RWPE1 (cell line): ENCODE measurements around the gene RCL1.

Experiments
- CTCF ChIA-PET: fragments of 350-600 bp; sonication (Branson Sonifier 250); formaldehyde crosslinking; extraction: SDS; loops from one replicate; lab custom pipeline; 2021; lab: Yijun Ruan, JAX
- POLR2A ChIA-PET: fragments of 400-600 bp; formaldehyde crosslinking; extraction: SDS; loops from one replicate; lab custom pipeline; 2020; ENCODE audit warnings: antibody characterized with exemption; ENCODE audit not compliant: low non-redundant PET; lab: Yijun Ruan, JAX
- DNase-seq: peaks from one replicate; pipeline ENCODE4 v3.0.0; 2012; ENCODE audit warnings: low spot score
- H3K27ac ChIP-seq: fragments of 450-650 bp; 2 replicates; pipeline ENCODE4 v1.5.1; 2017
- TF ChIP-seq, protein P1 (sequence below): fragments of 450-650 bp; conservative IDR thresholded peaks from 2 replicates; pipeline ENCODE4 v1.5.1; 2017; ENCODE audit warnings: low read depth, mild to moderate bottlenecking

Gene RCL1

GRCh38 chr9:4799033-4799430 lies 6.3 kb downstream of the RCL1 start:
- TF ChIP-seq, protein P1, sequence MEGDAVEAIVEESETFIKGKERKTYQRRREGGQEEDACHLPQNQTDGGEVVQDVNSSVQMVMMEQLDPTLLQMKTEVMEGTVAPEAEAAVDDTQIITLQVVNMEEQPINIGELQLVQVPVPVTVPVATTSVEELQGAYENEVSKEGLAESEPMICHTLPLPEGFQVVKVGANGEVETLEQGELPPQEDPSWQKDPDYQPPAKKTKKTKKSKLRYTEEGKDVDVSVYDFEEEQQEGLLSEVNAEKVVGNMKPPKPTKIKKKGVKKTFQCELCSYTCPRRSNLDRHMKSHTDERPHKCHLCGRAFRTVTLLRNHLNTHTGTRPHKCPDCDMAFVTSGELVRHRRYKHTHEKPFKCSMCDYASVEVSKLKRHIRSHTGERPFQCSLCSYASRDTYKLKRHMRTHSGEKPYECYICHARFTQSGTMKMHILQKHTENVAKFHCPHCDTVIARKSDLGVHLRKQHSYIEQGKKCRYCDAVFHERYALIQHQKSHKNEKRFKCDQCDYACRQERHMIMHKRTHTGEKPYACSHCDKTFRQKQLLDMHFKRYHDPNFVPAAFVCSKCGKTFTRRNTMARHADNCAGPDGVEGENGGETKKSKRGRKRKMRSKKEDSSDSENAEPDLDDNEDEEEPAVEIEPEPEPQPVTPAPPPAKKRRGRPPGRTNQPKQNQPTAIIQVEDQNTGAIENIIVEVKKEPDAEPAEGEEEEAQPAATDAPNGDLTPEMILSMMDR: no peak
- H3K27ac ChIP-seq: no peak overlapping the region
- ChIA-PET POLR2A (no interaction called here), CTCF (interaction anchor here (0.6 to 0.7 kb wide), 3 partner anchors 89 to 785 kb away, joined by 3 to 4 read pairs (median 4); no protein-coding TSS in a partner anchor)
- DNase-seq: no peak

GRCh38 chr9:4799775-4800174 lies 7.0 kb downstream of the RCL1 start:
- TF ChIP-seq, protein P1: no peak
- H3K27ac ChIP-seq: no peak overlapping the region
- ChIA-PET POLR2A (no interaction called here), CTCF (no interaction called here)
- no peak for DNase-seq

- ChIA-PET POLR2A (no interaction called here), CTCF (no interaction called here)
- no peak overlapping the region for H3K27ac ChIP-seq
- TF ChIP-seq, protein P1: no peak
- DNase-seq: no peak
Observed at GRCh38 chr9:4801156-4801555, 8.4 kb downstream of the RCL1 start.

DNA sequence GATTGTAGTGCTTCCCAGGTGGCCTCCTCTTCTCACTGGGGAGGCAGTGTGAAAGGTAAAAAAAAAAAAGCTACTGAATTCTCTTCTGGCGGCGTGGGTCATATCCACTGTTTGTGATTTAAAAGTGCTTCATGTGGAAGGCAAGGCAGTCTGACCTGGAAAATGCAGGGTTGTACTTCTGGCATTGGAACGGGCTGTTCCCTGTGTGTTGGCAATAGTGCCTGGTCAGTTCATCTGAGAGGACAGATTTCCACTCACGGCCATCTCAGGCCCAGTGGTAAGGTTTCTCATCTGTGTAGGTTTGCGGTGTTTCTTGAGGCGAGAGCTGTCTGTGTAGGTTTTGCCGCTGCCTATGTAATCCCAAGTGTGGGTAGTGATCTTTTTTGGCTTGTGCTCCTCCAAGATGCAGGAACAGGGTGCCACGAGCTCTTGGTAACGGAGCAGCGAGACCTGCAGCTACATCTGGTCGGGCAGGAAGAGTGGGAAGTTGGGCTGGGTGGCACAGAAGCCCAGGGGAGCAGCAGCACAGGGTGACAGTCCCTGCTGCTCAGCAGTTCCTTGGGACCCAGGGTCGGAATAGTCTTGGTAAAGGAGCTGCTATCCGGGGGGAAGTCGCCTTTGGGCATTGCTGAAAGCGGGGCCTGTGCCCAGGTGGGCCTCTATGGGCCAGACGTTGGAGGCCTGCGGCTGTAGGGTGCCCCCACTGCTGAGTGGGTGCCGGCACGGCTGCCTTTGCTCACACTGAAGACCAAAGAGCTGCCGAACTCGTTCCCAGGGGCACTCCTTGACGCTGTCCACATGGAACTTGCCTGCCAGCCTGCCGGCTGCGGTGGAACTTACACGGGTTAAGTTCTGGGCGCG lies 11.2 kb downstream of the RCL1 start:
- CTCF ChIA-PET: no interaction called here
- POLR2A ChIA-PET: no interaction called here
- no peak overlapping the region for H3K27ac ChIP-seq
- no peak for DNase-seq
- TF ChIP-seq, protein P1: no peak

GRCh38 chr9:4804531-4805016 lies 11.8 kb downstream of the RCL1 start:
- H3K27ac ChIP-seq: no peak overlapping the region
- no peak for DNase-seq
- ChIA-PET POLR2A (no interaction called here), CTCF (no interaction called here)
- TF ChIP-seq, protein P1: no peak

DNA sequence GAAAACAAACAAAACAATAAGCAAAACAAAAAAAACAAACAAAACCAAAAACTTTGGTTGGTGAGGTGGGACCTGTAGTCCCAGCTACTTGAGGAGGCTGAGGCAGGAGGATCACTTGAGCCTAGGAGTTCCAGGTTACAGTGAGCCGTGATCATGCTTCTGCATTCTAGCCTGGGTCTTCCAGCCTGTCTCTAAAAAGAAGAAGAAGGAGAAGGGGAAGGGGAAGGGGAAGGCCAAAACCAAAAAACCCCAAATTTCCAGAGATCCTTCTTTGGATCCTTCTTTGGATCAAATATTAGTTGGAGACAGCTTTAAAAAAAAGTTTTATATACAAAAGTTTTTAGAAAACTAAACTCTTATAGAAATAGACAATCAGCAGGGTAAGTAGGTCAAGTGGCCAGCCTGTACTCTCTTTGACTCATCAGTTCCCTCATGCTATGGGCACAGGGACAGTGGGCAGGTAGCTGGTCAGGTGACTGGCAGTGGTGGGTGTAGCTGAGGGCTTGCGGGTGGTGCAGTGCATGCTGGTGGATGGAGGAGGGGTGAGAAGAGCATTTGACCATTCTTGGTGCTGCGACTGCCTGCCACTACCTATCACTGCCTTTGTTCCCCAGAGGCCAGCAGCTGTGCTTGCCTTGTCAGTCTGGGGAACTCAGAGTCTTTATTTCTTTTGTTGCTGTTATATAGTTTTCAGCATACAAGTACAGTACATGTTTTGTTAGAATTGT lies 12.6 kb downstream of the RCL1 start:
- TF ChIP-seq, protein P1: no peak
- ChIA-PET CTCF (no interaction called here), POLR2A (no interaction called here)
- no peak for DNase-seq
- H3K27ac ChIP-seq: no peak overlapping the region
